IMR-90 (cell line): Measurements from ENCODE around the gene ADAMTS6. TPM values are rescaled to one million over a fixed set of nuclear protein-coding genes. Genes with fewer than 3 reads are reported as not detected.
"Not testable (repeated sequence)": the region's sequence is repeated elsewhere in the genome, so short reads cannot be mapped to it uniquely, and the experiment has no call there.

ENCODE experiments used
- ATAC-seq: fragments of 200-7000 bp; cut with Tn5 transposase; 2 replicates; pipeline ENCODE4 v1.9.1; 2020; ENCODE audit warnings: low read depth, mild to moderate bottlenecking, moderate library complexity
- BruUV-seq: library from RNA; stranded (reverse); fragments of 400-500 nt; replicated peaks from 2 replicates; lab custom pipeline; 2021; lab: Mats Ljungman, UMichigan
- CTCF ChIA-PET: fragments of 300-600 bp; formaldehyde crosslinking; extraction: SDS; loops from one replicate; lab custom pipeline; 2021; ENCODE audit warnings: antibody characterized with exemption; lab: Yijun Ruan, JAX
- POLR2A ChIA-PET: fragments of 300-600 bp; sonication (Branson Sonifier 250); formaldehyde crosslinking; loops from one replicate; lab custom pipeline; 2022; ENCODE audit warnings: antibody characterized with exemption; ENCODE audit not compliant: unreplicated experiment; lab: Charles Lee
- DNase-seq: peaks from one replicate; pipeline ENCODE4 v3.0.0; 2013
- H2AFZ ChIP-seq: replicated peaks from 2 replicates; pipeline ENCODE3; 2013; ENCODE audit warnings: low read length, mild to moderate bottlenecking; ENCODE audit not compliant: poor library complexity
- H2AK5ac ChIP-seq: 2 replicates; pipeline ENCODE4 v1.6.1; 2013; ENCODE audit warnings: low read depth, low read length, inconsistent platforms
- H2AK9ac ChIP-seq: replicated peaks from 2 replicates; pipeline ENCODE3; 2013; ENCODE audit warnings: mild to moderate bottlenecking, low read depth, low read length, moderate library complexity; ENCODE audit not compliant: poor library complexity
- H2BK120ac ChIP-seq: 2 replicates; pipeline ENCODE4 v1.6.1; 2013; ENCODE audit warnings: low read depth, low read length, inconsistent platforms
- H2BK15ac ChIP-seq: 3 replicates; pipeline ENCODE4 v1.6.1; 2013; ENCODE audit warnings: low read depth, low read length, inconsistent platforms
- H2BK20ac ChIP-seq: 2 replicates; pipeline ENCODE4 v1.6.1; 2013; ENCODE audit warnings: low read depth, mild to moderate bottlenecking, inconsistent platforms, low read length, moderate library complexity
- H2BK5ac ChIP-seq: 2 replicates; pipeline ENCODE4 v1.6.1; 2013; ENCODE audit warnings: mild to moderate bottlenecking, low read depth, low read length, inconsistent platforms; ENCODE audit not compliant: poor library complexity, severe bottlenecking
- H3K14ac ChIP-seq: replicated peaks from 2 replicates; pipeline ENCODE4 v1.6.1; 2013; ENCODE audit warnings: low read depth, low read length, inconsistent platforms
- H3K18ac ChIP-seq: 2 replicates; pipeline ENCODE4 v1.6.1; 2013; ENCODE audit warnings: low read depth, low read length, control low read depth
- H3K23ac ChIP-seq: 2 replicates; pipeline ENCODE4 v1.6.1; 2013; ENCODE audit warnings: low read depth, low read length, inconsistent platforms
- H3K27ac ChIP-seq: 2 replicates; pipeline ENCODE4 v1.5.1; 2013; ENCODE audit warnings: mild to moderate bottlenecking, control low read depth, low read length; ENCODE audit not compliant: insufficient read depth
- H3K27me3 ChIP-seq: 2 replicates; pipeline ENCODE4 v1.6.1; 2013; ENCODE audit warnings: low read length; ENCODE audit not compliant: control insufficient read depth, insufficient read depth
- H3K36me3 ChIP-seq: 2 replicates; pipeline ENCODE4 v1.6.1; 2013; ENCODE audit warnings: low read length, mixed read lengths; ENCODE audit not compliant: control insufficient read depth, insufficient read depth
- H3K4ac ChIP-seq: 2 replicates; pipeline ENCODE4 v1.6.1; 2013; ENCODE audit warnings: low read depth, low read length, inconsistent platforms
- H3K4me1 ChIP-seq: 2 replicates; pipeline ENCODE4 v1.6.1; 2013; ENCODE audit warnings: low read length, mixed read lengths; ENCODE audit not compliant: control insufficient read depth, insufficient read depth
- H3K4me2 ChIP-seq: 2 replicates; pipeline ENCODE4 v1.6.1; 2013; ENCODE audit warnings: low read depth, mild to moderate bottlenecking, control low read depth, low read length, moderate library complexity
- H3K4me3 ChIP-seq: 2 replicates; pipeline ENCODE4 v1.5.1; 2013; ENCODE audit warnings: low read depth, mild to moderate bottlenecking, control low read depth, low read length, moderate library complexity; ENCODE audit not compliant: insufficient read depth
- H3K56ac ChIP-seq: 2 replicates; pipeline ENCODE4 v1.6.1; 2013; ENCODE audit warnings: low read length, inconsistent platforms; ENCODE audit not compliant: insufficient read depth; ENCODE audit errors: extremely low read depth
- H3K79me1 ChIP-seq, 2 experiments: 2 replicates each; pipeline ENCODE4 v1.6.1; 2013; ENCODE audit warnings: low read length in 2 of 2, inconsistent platforms in 1 of 2, low read depth in 1 of 2
- H3K9ac ChIP-seq: 2 replicates; pipeline ENCODE4 v1.6.1; 2013; ENCODE audit warnings: low read depth, low read length, control low read depth
- H3K9me1 ChIP-seq: 2 replicates; pipeline ENCODE4 v1.6.1; 2013; ENCODE audit warnings: low read length, inconsistent platforms; ENCODE audit not compliant: insufficient read depth
- H3K9me3 ChIP-seq: 2 replicates; pipeline ENCODE4 v1.6.1; 2013; ENCODE audit warnings: low read length; ENCODE audit not compliant: control insufficient read depth, insufficient read depth
- H4K20me1 ChIP-seq: 2 replicates; pipeline ENCODE4 v1.6.1; 2013; ENCODE audit warnings: low read length, inconsistent platforms; ENCODE audit not compliant: insufficient read depth
- H4K5ac ChIP-seq: 2 replicates; pipeline ENCODE4 v1.6.1; 2013; ENCODE audit warnings: mild to moderate bottlenecking, low read depth, low read length, control low read depth
- H4K8ac ChIP-seq, 2 experiments: 2 replicates each; pipeline ENCODE4 v1.6.1; 2013; ENCODE audit warnings: low read depth in 2 of 2, low read length in 2 of 2, control low read depth in 1 of 2, inconsistent platforms in 1 of 2
- H4K91ac ChIP-seq: 2 replicates; pipeline ENCODE4 v1.6.1; 2013; ENCODE audit warnings: low read depth, low read length, inconsistent platforms; ENCODE audit not compliant: insufficient read depth
- MAZ ChIP-seq: IDR thresholded peaks from 2 replicates; pipeline ENCODE4 v1.6.1; 2012; ENCODE audit warnings: low read depth, mild to moderate bottlenecking, low read length, improper control_type of control experiment, moderate library complexity, borderline replicate concordance
- MXI1 ChIP-seq: IDR thresholded peaks from 2 replicates; pipeline ENCODE4 v1.6.1; 2012; ENCODE audit warnings: low read depth, mild to moderate bottlenecking, low read length, moderate library complexity, borderline replicate concordance
- RCOR1 ChIP-seq: IDR thresholded peaks from 2 replicates; pipeline ENCODE4 v1.6.1; 2012; ENCODE audit warnings: mild to moderate bottlenecking, low read length, improper control_type of control experiment; ENCODE audit not compliant: insufficient replicate concordance
- SMC3 ChIP-seq: fragments of 150-350 bp; IDR thresholded peaks from 2 replicates; pipeline ENCODE4 v1.6.1; 2016; ENCODE audit warnings: low read depth, mild to moderate bottlenecking, antibody characterized with exemption, low read length, moderate library complexity
- USF2 ChIP-seq: fragments of 150-350 bp; IDR thresholded peaks from 2 replicates; pipeline ENCODE4 v1.6.1; 2017; ENCODE audit warnings: mild to moderate bottlenecking, antibody characterized with exemption, low read length, low read depth
- WGBS, 2 experiments: methylation state at CpG; one replicate each; pipeline versions ENCODE4 v1.1.5 to v1.1.7; 2013; ENCODE audit warnings: missing lambda C conversion rate in 2 of 2; ENCODE audit not compliant: insufficient read length in 1 of 2; ENCODE audit errors: extremely low coverage in 2 of 2; 5-methylcytosine and 5-hydroxymethylcytosine counted together
- dilution Hi-C: fragments of 300-500 bp; cut with HindIII; formaldehyde crosslinking; loops from one replicate; pipeline ENCODE4 v1.14.3; 2018; ENCODE audit warnings: low sequenced_read_pairs; ENCODE audit not compliant: unreplicated experiment
- in situ Hi-C: fragments of 300-500 bp; cut with MboI; formaldehyde crosslinking; loops from 3 replicates; pipeline ENCODE4 v1.14.3; 2019; ENCODE audit warnings: low sequenced_read_pairs, inconsistent platforms, mixed read lengths
- intact Hi-C: fragments of 100-400 bp; cut with micrococcal nuclease; formaldehyde crosslinking; loops from 2 replicates; pipeline ENCODE4 v1.10.0; 2022
- polyA plus RNA-seq, 3 experiments: library from polyadenylated mRNA; depleted of rRNA; stranded (reverse); fragments of >200 nt; gene quantifications; 2 replicates each; pipeline ENCODE4 v1.2.3, GENCODE V29; 2012; ENCODE audit warnings: low replicate concordance in 1 of 3
- total RNA-seq: library from RNA; depleted of rRNA; stranded (reverse); fragments of >200 nt; gene quantifications from 2 replicates; pipeline ENCODE4 v1.2.3, GENCODE V29; 2012

ADAMTS6 gene
- total and polyA plus RNA-seq, 2 of the 4 experiments (the other 2 are of a cell fraction): 23.9 to 173 TPM

- Histone ChIP-seq H3K36me3 (peaks cover 11% of the 10 kb centered on the region), H3K79me1 (peaks cover 16 to 24% of the 10 kb centered on the region in 2 experiments), H2AK5ac (peak overlapping the region; percentile 94; the same call in 1 of the 2 replicates), H3K4me2 (no peak overlapping the region), H3K9me1 (peaks cover 4% of the 10 kb centered on the region), H3K4me1 (peaks cover 6% of the 10 kb centered on the region), H4K20me1 (no peaks in the 10 kb centered on the region), H3K27me3 (no peaks in the 10 kb centered on the region), H3K14ac (peak overlapping the region; percentile 79; the same call in 1 of the 2 replicates), H3K27ac (no peak overlapping the region), H3K9ac (no peak overlapping the region), H3K23ac (no peak overlapping the region), H2BK20ac (peak overlapping the region; percentile 80; the same call in 1 of the 2 replicates), H3K18ac (peak overlapping the region; percentile 92; the same call in 1 of the 2 replicates), H4K8ac (peak overlapping the region; percentile 88 to 95), H2BK5ac (peak overlapping the region; percentile 100), H4K91ac (peak overlapping the region; percentile 54), H3K4me3 (no peak overlapping the region), H2AFZ (no peak overlapping the region), H2BK15ac (peak overlapping the region; percentile 98; the same call in 2 of the 3 replicates), H2BK120ac (peak overlapping the region; percentile 83), H2AK9ac (peak overlapping the region; percentile 25), H3K4ac (peak overlapping the region; percentile 65; the same call in 1 of the 2 replicates), H4K5ac (peak overlapping the region; percentile 95), H3K9me3 (no peaks in the 10 kb centered on the region), H3K56ac (no peak overlapping the region)
- intact Hi-C loops (no loop called here), dilution Hi-C loops (no loop called here), in situ Hi-C loops (no loop called here)
- ChIA-PET CTCF (no interaction called here), POLR2A (no interaction called here)
- no CpG with 5 or more reads among the region's 5 CpGs for WGBS, 2 experiments
- ATAC-seq (no peak), DNase-seq (no peak)
- no peak for TF ChIP-seq RCOR1
- no peak for TF ChIP-seq SMC3
- TF ChIP-seq MXI1: no peak
- TF ChIP-seq USF2: no peak
- no peak for TF ChIP-seq MAZ
- BruUV-seq: no TSS peak
These were observed 296.9 kb downstream of the ADAMTS6 start for GRCh38 chr5:65184780-65185179.

- H2AK9ac ChIP-seq, H3K27me3 ChIP-seq, H4K20me1 ChIP-seq, H3K56ac ChIP-seq, H2BK5ac ChIP-seq, H3K14ac ChIP-seq, H3K27ac ChIP-seq, H3K4me1 ChIP-seq, dilution Hi-C loops, DNase-seq, H3K18ac ChIP-seq, H2BK15ac ChIP-seq, ATAC-seq, H2AFZ ChIP-seq, H3K9ac ChIP-seq, H3K36me3 ChIP-seq, CTCF ChIA-PET, H4K5ac ChIP-seq, POLR2A ChIA-PET, in situ Hi-C loops, BruUV-seq, H2AK5ac ChIP-seq, H3K4me2 ChIP-seq, H4K8ac ChIP-seq, H2BK20ac ChIP-seq, H3K9me3 ChIP-seq, intact Hi-C loops, H3K23ac ChIP-seq, H4K91ac ChIP-seq, H3K4me3 ChIP-seq, H3K9me1 ChIP-seq, H3K4ac ChIP-seq, H3K79me1 ChIP-seq, H2BK120ac ChIP-seq: not testable (repeated sequence)
- WGBS, 2 experiments: 100% methylated on average over 15 of the region's 18 CpGs; no CpG with 5 or more reads in 1 of the 2 experiments
These were observed 307.5 kb downstream of the ADAMTS6 start for GRCh38 chr5:65174231-65174630.
